Measurements from ENCODE around the gene LRMDA. TPM values are rescaled to one million over a fixed set of nuclear protein-coding genes. Genes with fewer than 3 reads are reported as not detected.

LRMDA gene
- total RNA-seq, 4 donors from 2014 or later, result 0.76 to 6.4 (median 1.3) TPM

DNA sequence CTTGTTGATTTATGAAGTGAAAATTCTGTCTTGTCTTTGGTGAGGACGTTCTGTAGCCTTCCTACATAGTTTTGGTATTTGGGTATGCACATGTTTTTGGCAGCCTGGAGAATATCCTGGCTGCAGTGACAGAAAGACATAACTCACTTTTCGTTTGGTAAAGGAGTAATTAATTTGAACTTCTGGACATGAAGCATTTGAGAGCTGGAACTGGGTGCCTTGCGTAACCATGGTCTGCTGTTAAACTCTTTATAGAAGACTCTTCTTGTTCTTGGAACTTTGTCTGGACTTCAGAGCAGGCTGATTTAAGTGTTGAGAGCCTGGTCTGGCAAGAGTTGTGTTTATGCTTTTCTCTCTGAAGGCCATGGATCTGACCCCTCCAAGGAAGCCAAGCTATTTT lies 231.3 kb downstream of the LRMDA start:
- WGBS, 2 donors, result 39 to 47% methylated on average over 3 of the region's 3 CpGs
- DNase-seq (ENCODE audit: low spot score in 2 of 2), result peak; percentile 80 to 87
- no peak overlapping the region for H3K4me3 ChIP-seq (ENCODE audit: low read depth, poor library complexity, severe bottlenecking)
- intact Hi-C loops (cut with DNase I; ENCODE audit: low total_unique reads), result no loop called here
- TF ChIP-seq POLR2A (IDR thresholded peaks at IDR 0.05), result no peak
- TF ChIP-seq, protein P1, sequence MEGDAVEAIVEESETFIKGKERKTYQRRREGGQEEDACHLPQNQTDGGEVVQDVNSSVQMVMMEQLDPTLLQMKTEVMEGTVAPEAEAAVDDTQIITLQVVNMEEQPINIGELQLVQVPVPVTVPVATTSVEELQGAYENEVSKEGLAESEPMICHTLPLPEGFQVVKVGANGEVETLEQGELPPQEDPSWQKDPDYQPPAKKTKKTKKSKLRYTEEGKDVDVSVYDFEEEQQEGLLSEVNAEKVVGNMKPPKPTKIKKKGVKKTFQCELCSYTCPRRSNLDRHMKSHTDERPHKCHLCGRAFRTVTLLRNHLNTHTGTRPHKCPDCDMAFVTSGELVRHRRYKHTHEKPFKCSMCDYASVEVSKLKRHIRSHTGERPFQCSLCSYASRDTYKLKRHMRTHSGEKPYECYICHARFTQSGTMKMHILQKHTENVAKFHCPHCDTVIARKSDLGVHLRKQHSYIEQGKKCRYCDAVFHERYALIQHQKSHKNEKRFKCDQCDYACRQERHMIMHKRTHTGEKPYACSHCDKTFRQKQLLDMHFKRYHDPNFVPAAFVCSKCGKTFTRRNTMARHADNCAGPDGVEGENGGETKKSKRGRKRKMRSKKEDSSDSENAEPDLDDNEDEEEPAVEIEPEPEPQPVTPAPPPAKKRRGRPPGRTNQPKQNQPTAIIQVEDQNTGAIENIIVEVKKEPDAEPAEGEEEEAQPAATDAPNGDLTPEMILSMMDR (IDR thresholded peaks at IDR 0.05), result no peak

GRCh38 chr10:75663947-75664664 lies 232.7 kb downstream of the LRMDA start:
- intact Hi-C loops (cut with DNase I; ENCODE audit: low total_unique reads), result no loop called here
- 57 to 69% methylated on average over 3 of the region's 3 CpGs for WGBS, 2 donors
- no peak for DNase-seq (ENCODE audit: low spot score in 2 of 2)
- TF ChIP-seq, protein P1 (IDR thresholded peaks at IDR 0.05), result no peak
- no peak for TF ChIP-seq POLR2A (IDR thresholded peaks at IDR 0.05)
- no peak overlapping the region for H3K4me3 ChIP-seq (ENCODE audit: low read depth, poor library complexity, severe bottlenecking)

DNA sequence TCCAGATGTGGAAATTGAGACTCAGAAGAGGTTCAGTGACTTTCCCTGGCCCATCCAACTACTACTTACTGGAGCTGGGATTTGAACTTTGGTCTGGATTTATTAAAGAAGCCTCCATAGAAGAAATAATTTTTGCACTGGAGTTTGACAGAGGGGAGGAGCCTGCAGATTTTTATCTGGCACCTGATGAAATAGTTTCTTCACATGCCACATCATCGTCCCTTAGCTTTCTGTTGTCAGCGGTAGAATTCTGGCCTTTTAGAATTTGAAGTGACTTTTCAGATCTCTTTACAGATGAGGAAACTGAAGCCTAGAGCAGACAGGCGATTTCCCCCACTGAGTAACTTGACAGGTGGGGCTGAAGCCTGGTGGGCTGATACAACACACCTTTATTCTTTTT lies 233.5 kb downstream of the LRMDA start:
- TF ChIP-seq, protein P1 (IDR thresholded peaks at IDR 0.05), result no peak
- TF ChIP-seq POLR2A (IDR thresholded peaks at IDR 0.05), result no peak
- whole genome bisulfite sequencing, 2 donors, result 79 to 92% methylated on average over 3 of the region's 3 CpGs
- no peak for DNase-seq (ENCODE audit: low spot score in 2 of 2)
- H3K4me3 ChIP-seq (ENCODE audit: low read depth, poor library complexity, severe bottlenecking), result no peak overlapping the region
- intact Hi-C loops (cut with DNase I; ENCODE audit: low total_unique reads), result no loop called here

GRCh38 chr10:75665707-75666106 lies 234.3 kb downstream of the LRMDA start:
- intact Hi-C loops (cut with DNase I; ENCODE audit: low total_unique reads), result no loop called here
- TF ChIP-seq, protein P1 (IDR thresholded peaks at IDR 0.05), result no peak
- no peak overlapping the region for H3K4me3 ChIP-seq (ENCODE audit: low read depth, poor library complexity, severe bottlenecking)
- DNase-seq (ENCODE audit: low spot score in 2 of 2), result no peak

DNA sequence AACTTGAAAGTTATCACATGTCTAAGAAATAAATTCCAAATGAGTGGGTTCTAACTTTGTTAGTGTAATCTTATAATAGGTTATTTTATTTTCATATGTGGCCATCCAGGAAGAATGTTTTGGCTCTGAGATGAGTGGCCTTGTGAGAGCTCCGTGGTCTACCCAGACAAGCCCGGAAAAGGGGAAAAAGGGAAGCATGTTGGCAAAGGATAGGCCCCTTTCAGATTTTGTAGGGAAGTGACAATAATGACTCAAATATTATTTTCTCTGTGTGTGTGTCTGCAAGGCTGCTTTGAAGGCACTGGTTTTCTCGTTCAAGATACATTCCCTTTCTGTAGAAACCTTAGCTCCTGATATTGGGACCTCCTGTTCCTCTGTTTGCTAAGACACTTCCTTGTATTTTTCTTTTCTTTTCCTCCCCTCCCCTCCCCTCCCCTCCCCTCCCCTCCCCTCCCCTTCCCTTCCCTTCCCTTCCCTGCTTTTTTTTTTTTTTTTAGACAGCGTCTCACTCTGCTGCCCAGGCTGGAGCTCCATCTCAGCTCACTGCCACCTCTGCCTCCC lies 240.8 kb downstream of the LRMDA start:
- no peak for DNase-seq (ENCODE audit: low spot score in 2 of 2)
- intact Hi-C loops (cut with DNase I; ENCODE audit: low total_unique reads), result no loop called here
- 68 to 84% methylated on average over 3 to 4 of the region's 4 CpGs for WGBS, 2 donors
- no peak overlapping the region for H3K4me3 ChIP-seq (ENCODE audit: low read depth, poor library complexity, severe bottlenecking)
- TF ChIP-seq POLR2A (IDR thresholded peaks at IDR 0.05), result no peak
- TF ChIP-seq, protein P1 (IDR thresholded peaks at IDR 0.05), result no peak

DNA sequence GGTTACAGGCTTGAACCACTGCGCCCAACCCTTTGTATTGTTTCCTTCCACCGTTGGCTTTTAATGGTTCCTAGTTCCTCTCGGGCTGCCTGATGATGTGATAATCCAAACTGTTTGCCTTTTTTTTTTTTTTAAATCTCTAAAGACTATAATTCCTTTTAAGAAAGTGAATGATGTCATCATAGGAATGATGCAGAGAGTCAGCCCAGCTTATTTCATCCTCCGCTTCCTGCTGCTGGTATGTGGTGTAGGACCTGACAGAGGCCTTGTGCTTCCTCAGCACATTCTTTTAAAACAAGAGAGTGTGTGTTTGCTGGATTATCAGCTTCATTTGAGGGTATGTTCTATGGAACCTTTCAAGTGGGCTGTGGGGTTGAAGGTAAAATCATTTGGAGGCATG lies 241.4 kb downstream of the LRMDA start:
- 82 to 92% methylated on average over 4 of the region's 4 CpGs for WGBS, 2 donors
- H3K4me3 ChIP-seq (ENCODE audit: low read depth, poor library complexity, severe bottlenecking), result no peak overlapping the region
- TF ChIP-seq, protein P1 (IDR thresholded peaks at IDR 0.05), result no peak
- no peak for TF ChIP-seq POLR2A (IDR thresholded peaks at IDR 0.05)
- no peak for DNase-seq (ENCODE audit: low spot score in 2 of 2)
- intact Hi-C loops (cut with DNase I; ENCODE audit: low total_unique reads), result no loop called here
